Naive thymus-derived CD4-positive, alpha-beta T cell (primary cell): Measurements from ENCODE around the gene SLC37A1. TPM values are rescaled to one million over a fixed set of nuclear protein-coding genes. Genes with fewer than 3 reads are reported as not detected.
A peak's percentile ranks its signal among the peaks of the same experiment; 100 is the strongest.

Source experiments
- ATAC-seq: fragments of 150-1000 bp; cut with Tn5 transposase; 2 replicates; pipeline ENCODE4 v1.10.0; 2021; ENCODE audit warnings: mild to moderate bottlenecking, moderate library complexity
- CTCF ChIA-PET: fragments of 350-600 bp; sonication (Branson Sonifier 250); formaldehyde crosslinking; loops from one replicate; lab custom pipeline; 2021; ENCODE audit warnings: antibody characterized with exemption; lab: Charles Lee
- POLR2A ChIA-PET: fragments of 350-600 bp; sonication (Branson Sonifier 250); formaldehyde crosslinking; loops from one replicate; lab custom pipeline; 2021; ENCODE audit warnings: antibody characterized with exemption, inconsistent platforms; lab: Charles Lee
- DNase-seq, 9 donors: peaks; one replicate each; pipeline versions ENCODE4 v3.0.0 to v3.0.0-alpha.2; 2020 to 2022; ENCODE audit warnings: mixed read lengths in 1 of 9
- H3K27ac ChIP-seq: one replicate; pipeline ENCODE4 v1.7.0; 2013; ENCODE audit warnings: mild to moderate bottlenecking, low read depth, low read length, moderate library complexity
- H3K27me3 ChIP-seq, 2 donors: one replicate each; pipeline ENCODE4 v1.7.0; 2013; ENCODE audit warnings: low read length in 2 of 2, mild to moderate bottlenecking in 2 of 2, moderate library complexity in 2 of 2; ENCODE audit not compliant: control insufficient read depth in 2 of 2, insufficient read depth in 2 of 2
- H3K36me3 ChIP-seq, 3 experiments: 1 replicate in 2 of 3; 2 replicates in 1 of 3; pipeline ENCODE4 v1.7.0; 2013; ENCODE audit warnings: low read length in 3 of 3, mild to moderate bottlenecking in 3 of 3, moderate library complexity in 1 of 3; ENCODE audit not compliant: insufficient read depth in 3 of 3, control insufficient read depth in 2 of 3
- H3K4me1 ChIP-seq, 2 donors: one replicate each; pipeline ENCODE4 v1.7.0; 2013; ENCODE audit warnings: low read length in 2 of 2, mild to moderate bottlenecking in 2 of 2, moderate library complexity in 1 of 2; ENCODE audit not compliant: control insufficient read depth in 2 of 2, insufficient read depth in 2 of 2
- H3K4me3 ChIP-seq: 2 replicates; pipeline ENCODE4 v1.7.0; 2013; ENCODE audit warnings: mild to moderate bottlenecking, low read length
- H3K9me3 ChIP-seq, 3 experiments: 1 replicate in 2 of 3; 2 replicates in 1 of 3; pipeline ENCODE4 v1.7.0; 2013; ENCODE audit warnings: low read length in 3 of 3; ENCODE audit not compliant: control insufficient read depth in 2 of 3
- H3K27ac Mint-ChIP-seq, 9 donors: one replicate each; pipeline ENCODE4 v1.8.0; 2020 to 2022; ENCODE audit warnings: mixed read lengths in 9 of 9, mild to moderate bottlenecking in 8 of 9, moderate library complexity in 5 of 9, inconsistent platforms in 2 of 9
- H3K27me3 Mint-ChIP-seq, 5 donors: one replicate each; pipeline ENCODE4 v1.8.0; 2021 to 2022; ENCODE audit warnings: mixed read lengths in 5 of 5, mild to moderate bottlenecking in 1 of 5
- H3K36me3 Mint-ChIP-seq, 5 donors: one replicate each; pipeline ENCODE4 v1.8.0; 2020 to 2022; ENCODE audit warnings: mixed read lengths in 5 of 5, mild to moderate bottlenecking in 3 of 5, inconsistent platforms in 1 of 5
- H3K4me1 Mint-ChIP-seq, 7 donors: one replicate each; pipeline ENCODE4 v1.8.0; 2020 to 2022; ENCODE audit warnings: mixed read lengths in 7 of 7, mild to moderate bottlenecking in 3 of 7, inconsistent platforms in 1 of 7
- H3K4me3 Mint-ChIP-seq, 10 donors: one replicate each; pipeline ENCODE4 v1.8.0; 2020 to 2022; ENCODE audit warnings: mild to moderate bottlenecking in 10 of 10, mixed read lengths in 10 of 10, moderate library complexity in 6 of 10, inconsistent platforms in 2 of 10
- H3K9me3 Mint-ChIP-seq, 11 donors: one replicate each; pipeline ENCODE4 v1.8.0; 2020 to 2022; ENCODE audit warnings: mixed read lengths in 11 of 11, mild to moderate bottlenecking in 4 of 11, inconsistent platforms in 1 of 11, moderate library complexity in 1 of 11
- intact Hi-C, 2 donors: fragments of 100-400 bp; cut with micrococcal nuclease; formaldehyde crosslinking; loops; one replicate each; pipeline ENCODE4 v1.15.1; 2023
- polyA plus RNA-seq, 2 donors: library from polyadenylated mRNA; unstranded; fragments of 300-500 nt; fragmentation: Illumina TruSeq; gene quantifications; one replicate each; pipeline ENCODE4 v1.2.3, GENCODE V29; 2021
- total RNA-seq, 6 experiments: library from RNA in 5 of 6; stranded (reverse) in 5 of 6; gene quantifications; 1 replicate in 5 of 6; 2 replicates in 1 of 6; pipeline ENCODE4 v1.2.3 and lab custom pipeline; 2021 to 2026

SLC37A1 gene
- total and polyA plus RNA-seq, 7 experiments from 2014 or later = 4.4 to 23.2 (median 15.8) TPM

GRCh38 chr21:42565886-42566523, 52.4 kb downstream of the SLC37A1 start:
- H3K27ac Mint-ChIP-seq = peak overlapping the region in 1 of 9 donors; percentile 67
- no peak overlapping the region for H3K27ac ChIP-seq
- no peaks in the 10 kb centered on the region for H3K4me1 ChIP-seq
- intact Hi-C loops = no loop called here
- ChIA-PET CTCF (no interaction called here), POLR2A (no interaction called here)
- H3K36me3 ChIP-seq = peaks cover 4 to 79% (median 5%) of the 10 kb centered on the region in 3 experiments
- H3K27me3 Mint-ChIP-seq = no peaks in the 10 kb centered on the region
- peaks cover 4 to 64% (median 18%) of the 10 kb centered on the region in 5 donors for H3K36me3 Mint-ChIP-seq
- no peaks in the 10 kb centered on the region for H3K9me3 ChIP-seq
- peaks cover 0 to 5% (median 0%) of the 10 kb centered on the region in 7 donors for H3K4me1 Mint-ChIP-seq
- ATAC-seq = no peak
- no peaks in the 10 kb centered on the region for H3K9me3 Mint-ChIP-seq
- H3K4me3 ChIP-seq = no peak overlapping the region
- H3K4me3 Mint-ChIP-seq = no peak overlapping the region
- peak in 1 of 9 donors; percentile 15 for DNase-seq
- no peaks in the 10 kb centered on the region for H3K27me3 ChIP-seq

- ChIA-PET POLR2A (no interaction called here), CTCF (no interaction called here)
- Mint-ChIP-seq H3K9me3 (no peaks in the 10 kb centered on the region), H3K27ac (peak overlapping the region in 1 of 9 donors; percentile 43), H3K36me3 (peaks cover 7 to 62% (median 16%) of the 10 kb centered on the region in 5 donors), H3K4me3 (no peak overlapping the region), H3K4me1 (peaks cover 0 to 6% (median 0%) of the 10 kb centered on the region in 7 donors), H3K27me3 (no peaks in the 10 kb centered on the region)
- ATAC-seq (no peak), DNase-seq (no peak)
- H3K9me3 ChIP-seq = no peaks in the 10 kb centered on the region
- no peaks in the 10 kb centered on the region for H3K4me1 ChIP-seq
- intact Hi-C loops = no loop called here
- H3K4me3 ChIP-seq = no peak overlapping the region
- H3K36me3 ChIP-seq = peaks cover 0 to 80% (median 4%) of the 10 kb centered on the region in 3 experiments
- no peaks in the 10 kb centered on the region for H3K27me3 ChIP-seq
- H3K27ac ChIP-seq = no peak overlapping the region
Measured at GRCh38 chr21:42566524-42567213, 53.0 kb downstream of the SLC37A1 start.

- DNase-seq = no peak
- Mint-ChIP-seq H3K9me3 (no peaks in the 10 kb centered on the region), H3K27me3 (no peaks in the 10 kb centered on the region), H3K4me3 (no peak overlapping the region), H3K4me1 (peaks cover 0 to 3% (median 0%) of the 10 kb centered on the region in 7 donors), H3K27ac (no peak overlapping the region), H3K36me3 (peaks cover 7 to 63% (median 17%) of the 10 kb centered on the region in 5 donors)
- POLR2A ChIA-PET = no interaction called here
- intact Hi-C loops = no loop called here
- no peak overlapping the region for H3K27ac ChIP-seq
- H3K9me3 ChIP-seq = no peaks in the 10 kb centered on the region
- H3K27me3 ChIP-seq = no peaks in the 10 kb centered on the region
- CTCF ChIA-PET = no interaction called here
- peaks cover 0 to 78% (median 0%) of the 10 kb centered on the region in 3 experiments for H3K36me3 ChIP-seq
- H3K4me1 ChIP-seq = no peaks in the 10 kb centered on the region
- H3K4me3 ChIP-seq = no peak overlapping the region
- ATAC-seq = no peak
Measured at GRCh38 chr21:42567214-42567555, 53.5 kb downstream of the SLC37A1 start.

- no peak overlapping the region for H3K27ac ChIP-seq
- peaks cover 6 to 58% (median 15%) of the 10 kb centered on the region in 5 donors for H3K36me3 Mint-ChIP-seq
- ChIA-PET POLR2A (no interaction called here), CTCF (no interaction called here)
- H3K4me1 ChIP-seq = no peaks in the 10 kb centered on the region
- intact Hi-C loops = no loop called here
- no peaks in the 10 kb centered on the region for H3K9me3 ChIP-seq
- H3K36me3 ChIP-seq = peaks cover 0 to 74% (median 0%) of the 10 kb centered on the region in 3 experiments
- no peak for ATAC-seq
- no peaks in the 10 kb centered on the region for H3K27me3 Mint-ChIP-seq
- DNase-seq = no peak
- H3K4me1 Mint-ChIP-seq = peaks cover 0 to 3% (median 0%) of the 10 kb centered on the region in 7 donors
- no peak overlapping the region for H3K4me3 ChIP-seq
- no peaks in the 10 kb centered on the region for H3K27me3 ChIP-seq
- H3K27ac Mint-ChIP-seq = peak overlapping the region in 1 of 9 donors; percentile 36
- no peak overlapping the region for H3K4me3 Mint-ChIP-seq
- H3K9me3 Mint-ChIP-seq = no peaks in the 10 kb centered on the region
Measured at GRCh38 chr21:42567861-42568260, 54.2 kb downstream of the SLC37A1 start.

GRCh38 chr21:42568376-42568775, 54.7 kb downstream of the SLC37A1 start:
- H3K4me1 ChIP-seq = no peaks in the 10 kb centered on the region
- H3K27ac ChIP-seq = no peak overlapping the region
- peak in 1 of 9 donors; percentile 8 for DNase-seq
- intact Hi-C loops = no loop called here
- peak overlapping the region in 2 of 9 donors; percentile 22 to 36 for H3K27ac Mint-ChIP-seq
- peaks cover 8 to 57% (median 17%) of the 10 kb centered on the region in 5 donors for H3K36me3 Mint-ChIP-seq
- ChIA-PET CTCF (no interaction called here), POLR2A (no interaction called here)
- H3K4me1 Mint-ChIP-seq = peaks cover 0 to 3% (median 0%) of the 10 kb centered on the region in 7 donors
- peaks cover 0 to 74% (median 0%) of the 10 kb centered on the region in 3 experiments for H3K36me3 ChIP-seq
- no peaks in the 10 kb centered on the region for H3K9me3 ChIP-seq
- H3K27me3 Mint-ChIP-seq = no peaks in the 10 kb centered on the region
- no peaks in the 10 kb centered on the region for H3K27me3 ChIP-seq
- H3K4me3 Mint-ChIP-seq = no peak overlapping the region
- H3K4me3 ChIP-seq = no peak overlapping the region
- H3K9me3 Mint-ChIP-seq = no peaks in the 10 kb centered on the region
- no peak for ATAC-seq

- no peaks in the 10 kb centered on the region for H3K27me3 Mint-ChIP-seq
- H3K27ac Mint-ChIP-seq = no peak overlapping the region
- peaks cover 0 to 68% (median 0%) of the 10 kb centered on the region in 3 experiments for H3K36me3 ChIP-seq
- H3K9me3 ChIP-seq = no peaks in the 10 kb centered on the region
- H3K9me3 Mint-ChIP-seq = no peaks in the 10 kb centered on the region
- peaks cover 0 to 3% (median 0%) of the 10 kb centered on the region in 7 donors for H3K4me1 Mint-ChIP-seq
- ChIA-PET POLR2A (no interaction called here), CTCF (no interaction called here)
- no peaks in the 10 kb centered on the region for H3K4me1 ChIP-seq
- H3K36me3 Mint-ChIP-seq = peaks cover 9 to 58% (median 18%) of the 10 kb centered on the region in 5 donors
- peak in 1 of 9 donors; percentile 15 for DNase-seq
- no peak overlapping the region for H3K4me3 Mint-ChIP-seq
- no peak for ATAC-seq
- H3K4me3 ChIP-seq = no peak overlapping the region
- no peaks in the 10 kb centered on the region for H3K27me3 ChIP-seq
- no peak overlapping the region for H3K27ac ChIP-seq
- intact Hi-C loops = no loop called here
Measured at GRCh38 chr21:42568866-42569731, 55.4 kb downstream of the SLC37A1 start.
